ENCODE results near the gene LASP1NB.

DNA sequence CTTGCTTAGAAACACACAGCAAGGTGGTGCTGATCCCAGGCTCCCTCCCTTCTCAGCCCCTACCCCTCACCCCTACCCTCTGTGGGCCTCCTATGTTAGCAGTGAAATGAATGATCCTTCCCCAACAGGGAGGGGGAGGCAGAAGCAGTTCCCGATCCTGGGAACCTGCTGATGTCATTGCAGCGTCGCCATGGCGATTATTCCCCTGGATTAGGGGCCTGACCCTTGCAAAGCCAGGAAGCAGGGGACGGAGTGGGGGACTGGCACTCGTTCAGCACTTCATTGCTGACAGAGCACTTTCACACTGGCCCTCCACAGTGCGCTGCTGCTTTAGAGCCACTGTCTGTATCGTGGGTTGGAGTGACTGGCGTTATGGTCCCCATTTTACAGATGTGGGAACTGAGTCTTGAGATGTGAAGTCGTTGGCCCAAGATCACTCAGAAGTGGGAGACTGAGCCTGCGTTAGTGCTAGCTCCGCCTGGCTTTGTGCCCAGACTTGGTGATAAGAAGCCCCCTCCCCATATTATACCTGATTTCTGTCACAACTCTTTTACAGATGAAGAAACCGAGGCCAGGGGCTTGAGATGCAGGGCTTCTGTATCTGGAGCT, 29.0 kb upstream of the LASP1NB start:
- TF ChIP-seq POLR2A (IDR thresholded peaks at IDR 0.05; ENCODE audit: low read length): no peak
- TF ChIP-seq GATA1 (IDR thresholded peaks at IDR 0.05; ENCODE audit: low read depth, low read length): no peak

Data from erythroblast (primary cell).